GM18499 (cell line): ENCODE data around the gene JAZF1.

Experiments
- ATAC-seq: cut with Tn5 transposase; IDR thresholded peaks from one replicate; pipeline ENCODE4 v1.9.1; 2021; ENCODE audit warnings: moderate number of reproducible peaks; ENCODE audit not compliant: insufficient read depth, unreplicated experiment

JAZF1 gene

GRCh38 chr7:28192786-28193585 is 12.4 kb upstream of the JAZF1 start:
- ATAC-seq, result no peak

- no peak for ATAC-seq
Observed at GRCh38 chr7:28191751-28192150, 11.2 kb upstream of the JAZF1 start.

- ATAC-seq, result no peak
Observed at GRCh38 chr7:28191184-28191583, 10.6 kb upstream of the JAZF1 start.

- no peak for ATAC-seq
Observed at GRCh38 chr7:28190077-28190710, 9.6 kb upstream of the JAZF1 start.

GRCh38 chr7:28187012-28187411 is 6.4 kb upstream of the JAZF1 start:
- ATAC-seq, result no peak

GRCh38 chr7:28183627-28184026 is 3.0 kb upstream of the JAZF1 start:
- no peak for ATAC-seq

- no peak for ATAC-seq
Observed at GRCh38 chr7:28182071-28182471, 1.5 kb upstream of the JAZF1 start.

GRCh38 chr7:28181416-28181815 is 821 bp upstream of the JAZF1 start:
- no peak for ATAC-seq

GRCh38 chr7:28180031-28180363 is 598 bp downstream of the JAZF1 start:
- no peak for ATAC-seq

- ATAC-seq, result no peak
Observed at GRCh38 chr7:28179120-28180030, 1.2 kb downstream of the JAZF1 start.

GRCh38 chr7:28178599-28178998 is 2.0 kb downstream of the JAZF1 start:
- ATAC-seq, result no peak

- no peak for ATAC-seq
Observed at GRCh38 chr7:28177836-28178235, 2.8 kb downstream of the JAZF1 start.

- ATAC-seq, result no peak
Observed at GRCh38 chr7:28176645-28177044, 4.0 kb downstream of the JAZF1 start.

- no peak for ATAC-seq
Observed at GRCh38 chr7:28176174-28176573, 4.4 kb downstream of the JAZF1 start.

GRCh38 chr7:28174901-28175661 is 5.5 kb downstream of the JAZF1 start:
- ATAC-seq, result no peak

- ATAC-seq, result no peak
Observed at GRCh38 chr7:28174442-28174841, 6.2 kb downstream of the JAZF1 start.

- ATAC-seq, result no peak
Observed at GRCh38 chr7:28173531-28173930, 7.1 kb downstream of the JAZF1 start.

- ATAC-seq, result no peak
Observed at GRCh38 chr7:28172958-28173357, 7.6 kb downstream of the JAZF1 start.

GRCh38 chr7:28170701-28171100 is 9.9 kb downstream of the JAZF1 start:
- no peak for ATAC-seq

- no peak for ATAC-seq
Observed at GRCh38 chr7:28169230-28169629, 11.4 kb downstream of the JAZF1 start.
